GOT3 (cell line): ENCODE results near the gene ZNF689.

Experiments
- DNase-seq: peaks from one replicate; lab custom pipeline; 2025; ENCODE audit warnings: mixed read lengths; lab: John Stamatoyannopoulos, UW

The ZNF689 gene

GRCh38 chr16:30562021-30562420 lies 48.2 kb downstream of the ZNF689 start:
- DNase-seq, result no peak

- no peak for DNase-seq
Observed at GRCh38 chr16:30561089-30561816, 48.9 kb downstream of the ZNF689 start.

GRCh38 chr16:30559690-30560089 lies 50.5 kb downstream of the ZNF689 start:
- DNase-seq, result no peak

- DNase-seq, result no peak
Observed at GRCh38 chr16:30558789-30559377, 51.3 kb downstream of the ZNF689 start.

- DNase-seq, result peak; percentile 94
Observed at GRCh38 chr16:30557957-30558788, 52.0 kb downstream of the ZNF689 start, which contains the start of gene ZNF764. Gene ZNF764 (minus strand): TSS chr16:30558374. CDS start chr16:30558182, 192 bp downstream.

GRCh38 chr16:30557707-30557956 lies 52.6 kb downstream of the ZNF689 start:
- no peak for DNase-seq

- no peak for DNase-seq
Observed at GRCh38 chr16:30556125-30556473, 54.1 kb downstream of the ZNF689 start.

- DNase-seq, result no peak
Observed at GRCh38 chr16:30555315-30556124, 54.7 kb downstream of the ZNF689 start.

GRCh38 chr16:30554557-30555314 lies 55.5 kb downstream of the ZNF689 start:
- no peak for DNase-seq

- DNase-seq, result no peak
Observed at GRCh38 chr16:30553393-30553899, 56.7 kb downstream of the ZNF689 start.

GRCh38 chr16:30552956-30553355 lies 57.2 kb downstream of the ZNF689 start:
- no peak for DNase-seq
